ENCODE measurements around the gene KCNJ3. TPM values are rescaled to one million over a fixed set of nuclear protein-coding genes. Genes with fewer than 3 reads are reported as not detected.

The KCNJ3 gene, protein sequence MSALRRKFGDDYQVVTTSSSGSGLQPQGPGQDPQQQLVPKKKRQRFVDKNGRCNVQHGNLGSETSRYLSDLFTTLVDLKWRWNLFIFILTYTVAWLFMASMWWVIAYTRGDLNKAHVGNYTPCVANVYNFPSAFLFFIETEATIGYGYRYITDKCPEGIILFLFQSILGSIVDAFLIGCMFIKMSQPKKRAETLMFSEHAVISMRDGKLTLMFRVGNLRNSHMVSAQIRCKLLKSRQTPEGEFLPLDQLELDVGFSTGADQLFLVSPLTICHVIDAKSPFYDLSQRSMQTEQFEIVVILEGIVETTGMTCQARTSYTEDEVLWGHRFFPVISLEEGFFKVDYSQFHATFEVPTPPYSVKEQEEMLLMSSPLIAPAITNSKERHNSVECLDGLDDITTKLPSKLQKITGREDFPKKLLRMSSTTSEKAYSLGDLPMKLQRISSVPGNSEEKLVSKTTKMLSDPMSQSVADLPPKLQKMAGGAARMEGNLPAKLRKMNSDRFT
- not detected in 2 replicates for total RNA-seq

DNA sequence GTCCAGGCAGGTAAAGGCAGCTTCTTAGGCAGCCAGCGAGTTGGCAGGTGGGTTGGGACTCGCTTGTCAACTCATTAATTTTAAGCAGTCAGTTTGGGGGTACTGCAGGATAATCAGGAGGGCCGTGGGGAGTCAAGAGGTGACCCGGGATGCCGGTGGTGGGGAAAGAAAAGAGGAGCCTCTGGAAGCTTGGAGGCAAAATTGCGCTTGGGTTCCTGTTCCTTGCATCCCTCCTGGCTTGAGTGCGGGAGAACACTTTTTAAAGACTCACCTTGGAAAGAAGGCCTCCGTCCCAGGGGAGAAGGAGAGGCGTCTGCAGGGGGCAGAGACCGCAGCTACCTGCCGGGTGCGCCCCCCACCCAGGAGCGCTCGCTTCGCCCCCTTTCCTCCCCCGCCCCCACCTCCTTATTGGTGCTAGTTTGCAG, at the start of gene KCNJ3:
KCNJ3 (plus strand) TSS at position 400 of the 425 bp plus-strand sequence. CDS start 81 bp downstream, outside the sequence.

Measured in regular cardiac myocyte (primary cell).